Measurements from ENCODE around the gene CNST.

The CNST gene, protein sequence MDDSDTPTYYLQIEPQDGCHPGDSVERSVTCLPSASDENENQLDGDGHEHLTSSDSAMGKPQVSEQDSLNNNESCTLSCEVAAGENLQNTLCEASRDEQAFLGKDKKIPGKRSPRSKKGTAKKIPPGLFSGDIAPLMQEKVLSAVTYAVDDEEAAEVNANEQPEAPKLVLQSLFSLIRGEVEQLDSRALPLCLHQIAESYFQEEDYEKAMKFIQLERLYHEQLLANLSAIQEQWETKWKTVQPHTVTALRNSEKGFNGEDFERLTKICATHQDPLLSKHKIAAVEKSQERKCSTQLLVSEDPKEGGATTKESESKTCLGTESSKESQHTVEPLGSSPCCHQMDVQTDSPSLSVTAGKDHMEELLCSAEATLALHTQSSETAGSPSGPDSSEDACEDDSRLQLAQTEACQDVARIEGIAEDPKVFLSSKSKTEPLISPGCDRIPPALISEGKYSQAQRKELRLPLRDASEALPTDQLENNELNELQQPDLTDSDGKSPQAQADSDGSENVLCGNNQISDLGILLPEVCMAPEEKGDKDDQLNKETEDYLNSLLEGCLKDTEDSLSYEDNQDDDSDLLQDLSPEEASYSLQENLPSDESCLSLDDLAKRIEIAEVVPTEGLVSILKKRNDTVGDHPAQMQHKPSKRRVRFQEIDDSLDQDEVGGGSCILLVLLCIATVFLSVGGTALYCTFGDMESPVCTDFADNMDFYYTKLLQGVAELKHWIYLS

DNA sequence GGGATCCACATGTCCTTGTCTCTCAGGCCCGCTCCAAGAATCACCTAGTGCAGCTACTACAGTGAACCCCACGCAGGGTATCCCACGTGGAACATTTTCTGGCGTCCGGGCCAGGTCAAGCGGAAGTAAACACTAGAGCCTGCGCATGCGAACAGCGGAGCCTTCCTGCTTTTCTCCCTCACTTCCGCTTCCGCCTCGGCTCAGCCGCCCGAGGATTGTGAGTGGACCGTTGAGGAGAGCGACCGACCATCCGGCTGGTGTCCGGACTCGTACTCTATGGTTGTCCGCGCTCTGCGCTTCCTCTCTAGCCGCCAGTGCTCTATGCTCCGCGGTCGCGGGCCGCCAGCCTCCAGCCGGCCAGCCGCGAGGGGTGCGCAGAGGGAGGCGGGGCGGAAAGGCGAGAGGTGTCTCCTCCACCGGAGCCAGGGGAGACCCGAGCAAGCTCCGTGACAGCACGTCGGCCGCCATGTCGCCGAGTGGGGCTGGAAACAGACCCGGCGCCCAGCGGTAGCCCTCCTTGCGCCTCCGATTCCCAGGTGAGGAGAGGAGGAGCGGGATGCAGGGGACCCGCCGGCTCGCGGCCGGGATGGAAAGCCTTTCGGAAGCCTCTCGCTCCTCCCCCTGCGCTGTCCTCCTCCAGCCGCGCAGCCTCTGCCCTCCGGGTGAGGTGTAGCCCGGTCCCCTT lies at the start of gene CNST, which contains the start of gene TFB2M:
Gene CNST (plus strand): TSS at position 329 of the 685 bp plus-strand sequence. CDS start 25,107 bp downstream, outside the sequence.
Gene TFB2M (minus strand): TSS at position 134 of the 685 bp plus-strand sequence. CDS start 123 bp downstream, at position 11.
- peak; percentile 100 for DNase-seq

DNA sequence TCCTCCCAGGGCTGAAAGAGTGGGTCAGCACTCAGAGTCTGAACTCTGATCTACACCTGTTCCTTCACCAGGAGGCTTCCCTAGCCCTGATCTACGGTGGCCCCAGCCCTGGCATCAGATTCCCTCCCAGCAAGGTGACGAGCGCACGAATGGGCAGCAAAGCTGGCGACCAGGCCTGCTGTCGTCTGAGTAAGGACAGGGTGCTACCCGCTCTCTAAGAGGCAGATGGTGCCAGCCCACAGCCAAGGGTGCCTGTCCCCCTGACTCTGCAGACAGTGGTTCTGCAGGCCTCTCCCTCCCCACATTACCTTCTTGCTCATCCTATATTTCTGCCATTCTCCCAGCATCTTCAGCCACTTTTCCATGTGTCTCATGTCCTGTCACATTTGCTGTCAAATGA lies 48.9 kb upstream of the CNST start:
- no peak for DNase-seq

DNA sequence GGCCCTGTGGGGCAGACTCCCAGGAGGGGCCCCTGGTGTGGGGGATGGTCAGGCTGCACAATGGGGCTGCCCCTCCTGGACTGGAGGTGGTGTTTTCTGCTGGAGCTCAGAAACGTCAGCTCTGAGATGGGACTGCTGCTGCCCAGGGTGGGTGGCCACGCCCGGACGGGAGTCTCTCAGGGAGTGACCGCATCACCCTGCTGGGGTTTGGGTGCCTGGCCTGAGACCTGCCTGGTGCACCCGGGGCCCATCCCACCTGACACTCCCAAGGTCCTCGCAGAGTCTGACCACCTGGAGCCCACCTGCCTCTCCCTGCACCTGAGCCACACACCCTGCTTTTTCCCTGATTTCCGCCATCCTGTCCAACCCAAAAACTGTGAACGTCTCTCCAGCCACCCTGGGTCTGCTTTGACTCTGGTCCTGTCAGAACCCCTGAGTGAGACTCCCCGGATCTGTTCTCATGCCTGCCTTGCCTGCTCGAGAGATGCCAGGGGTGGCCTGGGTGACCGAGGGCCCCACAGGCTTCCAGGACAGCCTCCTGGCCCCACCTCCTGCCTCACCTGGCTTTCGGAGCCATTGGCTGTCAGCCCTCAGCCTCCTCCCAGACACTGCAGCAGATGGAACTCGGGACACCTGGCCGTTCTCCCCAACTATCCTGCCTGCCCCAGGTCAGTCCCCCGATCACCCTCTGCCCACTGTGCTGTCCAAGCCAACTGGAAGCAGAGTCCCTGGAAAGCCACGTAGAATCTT lies 47.6 kb upstream of the CNST start:
- DNase-seq = no peak

DNA sequence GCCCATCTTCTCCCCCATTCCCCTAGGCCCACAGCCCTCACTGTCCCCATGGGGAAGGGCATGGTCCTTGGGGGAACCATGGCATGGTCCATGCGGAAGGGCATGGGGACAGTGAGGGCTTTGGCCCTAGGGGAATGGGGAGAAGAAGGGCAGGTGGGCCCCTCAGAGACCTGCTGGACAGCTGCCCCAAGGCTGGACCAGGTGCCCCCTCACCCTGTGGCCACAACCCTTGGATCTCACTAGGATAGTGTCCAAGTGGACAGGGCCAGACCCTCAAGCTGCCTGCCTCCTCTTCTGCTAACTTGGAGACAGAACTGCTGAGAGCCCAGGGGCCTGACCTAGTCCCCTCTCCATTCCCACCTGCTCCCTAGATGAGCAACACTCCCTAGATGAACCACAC lies 46.7 kb upstream of the CNST start:
- DNase-seq = no peak

DNA sequence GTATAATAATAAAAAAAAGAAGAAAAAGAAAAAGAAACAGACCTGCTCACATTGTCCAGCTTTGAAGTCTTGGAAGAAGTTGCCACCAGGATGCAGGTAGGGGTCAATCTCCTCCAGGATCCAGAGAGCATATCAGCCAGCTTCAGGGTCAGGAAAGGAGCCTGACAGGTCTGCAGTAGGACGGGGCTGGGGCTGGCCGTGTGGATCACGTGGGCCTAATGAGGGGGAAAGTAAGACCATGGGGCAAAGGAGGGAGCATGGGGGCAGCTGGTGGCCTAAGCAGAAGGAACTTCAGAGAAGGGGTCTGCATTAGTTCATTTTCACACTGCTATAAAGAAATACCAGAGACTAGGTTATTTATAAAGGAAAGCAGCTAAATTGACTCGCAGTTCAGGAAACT lies 39.9 kb upstream of the CNST start:
- DNase-seq = no peak

DNA sequence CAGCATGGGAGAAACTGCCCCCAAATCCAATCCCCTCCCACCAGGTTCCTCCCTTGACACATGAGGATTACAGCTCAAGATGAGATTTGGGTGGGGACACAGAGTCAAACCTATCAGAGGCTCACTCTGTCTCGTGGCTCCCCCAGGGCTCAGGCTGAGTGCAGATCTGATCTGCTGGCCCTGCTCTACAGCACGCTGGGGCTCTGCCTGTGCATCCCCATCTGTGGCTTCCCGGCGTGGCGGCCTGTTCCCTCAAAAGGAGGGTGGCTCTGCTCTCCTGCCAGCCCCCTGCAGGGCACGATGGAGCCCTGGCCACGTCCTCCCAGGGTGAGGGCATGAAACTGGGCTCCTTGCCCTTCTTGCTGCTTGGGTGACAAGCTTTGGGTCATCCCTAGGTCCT lies 39.3 kb upstream of the CNST start:
- DNase-seq = peak; percentile 29

DNA sequence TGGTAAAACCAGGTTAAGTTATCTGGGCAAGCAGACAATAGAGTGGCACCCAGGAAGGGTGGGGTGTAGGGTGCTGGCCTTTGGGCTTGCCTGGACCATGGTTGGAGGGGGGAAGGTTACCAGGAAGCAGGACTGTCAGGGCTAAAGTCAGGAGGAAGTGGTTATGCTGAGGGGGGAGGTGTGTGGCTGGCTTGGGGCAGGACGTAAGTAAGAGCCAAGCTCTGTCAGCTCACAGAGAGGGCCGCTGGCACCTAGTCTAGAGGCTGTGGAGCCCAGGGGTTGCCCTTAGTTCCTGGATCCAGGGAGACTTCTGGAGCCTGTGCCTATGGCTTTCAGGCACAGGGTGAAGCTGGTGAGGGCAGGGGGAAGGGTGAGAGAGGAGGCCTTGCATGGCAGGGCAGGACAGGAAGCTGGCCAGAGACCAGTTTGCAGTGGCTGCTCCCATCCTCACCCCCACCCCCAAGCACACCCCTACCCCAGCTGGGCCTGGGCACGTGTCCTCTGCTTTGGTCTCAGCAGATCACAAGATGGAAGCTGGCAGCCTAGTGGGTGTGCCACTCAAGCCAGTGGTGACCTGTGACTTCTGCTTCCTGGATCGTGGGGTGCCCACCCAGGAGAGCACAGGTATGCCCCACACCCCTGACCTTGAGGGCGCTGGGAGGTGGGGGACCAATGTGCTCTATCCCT lies 38.7 kb upstream of the CNST start:
- peak; percentile 74 for DNase-seq

DNA sequence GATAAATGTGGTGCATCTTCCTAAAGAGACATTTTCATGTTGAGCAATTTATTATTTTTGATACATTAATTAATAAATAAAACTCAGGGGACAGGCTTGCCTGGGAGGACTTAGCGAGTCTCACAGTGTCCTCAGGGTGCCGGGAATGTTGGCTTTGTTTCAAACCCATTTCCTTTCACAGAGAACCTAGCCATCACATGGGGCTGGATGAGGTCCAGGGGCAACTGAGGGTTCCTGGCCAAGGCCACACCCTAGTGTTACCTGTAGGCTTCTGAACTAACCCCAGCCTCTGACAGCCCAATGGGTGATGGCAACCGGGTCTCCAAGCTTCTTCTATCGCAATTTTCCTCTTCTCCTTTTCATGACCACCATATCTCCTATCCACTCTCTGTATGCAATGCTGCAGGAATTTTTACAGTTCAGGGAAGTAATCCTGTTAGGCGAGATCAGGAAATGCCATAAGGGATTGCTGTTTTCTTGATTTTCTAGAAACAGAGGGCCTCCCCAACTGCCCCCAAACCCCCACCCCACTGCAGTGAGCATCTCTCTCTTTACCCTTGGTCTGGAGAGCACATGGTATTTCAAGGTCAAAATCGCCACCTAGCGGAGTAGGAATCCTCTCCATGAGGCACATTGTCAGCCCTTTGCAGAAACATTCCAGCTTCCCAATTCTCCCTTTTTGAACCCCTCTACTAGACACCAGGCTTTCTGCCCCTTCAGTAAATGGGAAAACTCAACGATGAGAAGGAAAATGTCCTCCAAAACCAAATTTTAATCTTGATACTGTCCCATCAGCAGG lies 37.1 kb upstream of the CNST start:
- DNase-seq = no peak

DNA sequence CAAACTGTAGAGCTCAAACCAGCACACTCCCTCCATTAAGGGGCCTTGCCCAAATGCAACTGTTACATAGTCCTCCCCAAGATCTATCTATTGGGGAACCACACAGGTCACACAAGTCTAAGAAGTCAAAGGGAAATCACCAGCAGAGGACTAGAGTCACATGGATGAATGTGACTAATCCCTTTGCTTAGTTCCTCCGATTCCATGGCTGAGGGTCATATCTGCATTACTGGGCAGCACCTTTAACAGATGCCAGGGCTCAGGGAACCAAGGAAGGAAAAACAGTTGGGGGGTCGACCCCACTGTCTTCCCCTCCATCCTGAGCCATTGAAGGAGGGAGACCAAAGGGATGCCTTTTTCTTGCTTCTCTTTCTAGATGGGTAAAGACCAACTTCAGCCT lies 35.8 kb upstream of the CNST start:
- DNase-seq = no peak

DNA sequence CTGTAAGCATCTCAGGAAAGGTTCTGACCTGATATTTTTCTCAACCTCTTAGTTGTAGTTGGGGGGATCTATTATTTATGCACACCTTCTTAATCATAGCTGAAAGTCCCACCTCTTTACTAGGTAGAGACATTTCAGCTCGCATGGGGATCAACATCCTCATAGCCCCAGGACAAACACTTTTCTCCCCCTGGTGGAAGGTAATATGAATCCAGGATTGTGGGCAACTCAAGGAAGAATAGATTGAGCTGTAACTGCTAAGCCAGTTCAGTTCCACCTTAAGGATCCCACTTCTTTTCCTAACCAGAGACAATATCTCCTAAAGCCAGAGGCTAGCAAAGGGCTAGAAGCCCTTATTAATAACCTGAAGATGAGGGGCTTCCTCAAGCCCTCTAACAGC lies 33.7 kb upstream of the CNST start:
- DNase-seq = peak; percentile 13

DNA sequence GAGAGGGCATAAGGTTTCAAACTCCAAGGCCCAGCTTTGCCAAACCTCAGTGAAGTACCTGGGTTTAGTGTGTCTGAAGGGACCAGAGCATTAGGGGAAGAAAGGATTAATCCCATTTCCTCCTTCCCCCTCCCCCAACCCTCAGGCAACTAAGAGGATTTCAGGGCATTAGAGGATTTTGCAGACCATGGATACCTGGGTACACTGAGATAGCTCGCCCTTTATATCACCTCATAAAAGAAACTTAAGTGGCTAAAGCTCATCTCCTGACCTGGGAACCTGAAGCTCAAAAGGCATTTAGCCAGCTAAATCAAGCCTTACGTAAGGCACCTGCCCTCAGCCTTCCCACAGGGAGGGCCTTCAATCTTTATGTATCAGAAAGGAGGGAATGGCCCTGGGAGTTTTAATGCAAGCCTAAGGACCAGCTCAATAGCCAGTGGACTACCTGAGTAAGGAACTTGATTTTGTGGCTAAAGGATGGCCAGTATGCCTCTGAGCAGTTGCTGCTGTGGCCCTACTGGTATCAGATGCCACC lies 32.8 kb upstream of the CNST start:
- DNase-seq = no peak

DNA sequence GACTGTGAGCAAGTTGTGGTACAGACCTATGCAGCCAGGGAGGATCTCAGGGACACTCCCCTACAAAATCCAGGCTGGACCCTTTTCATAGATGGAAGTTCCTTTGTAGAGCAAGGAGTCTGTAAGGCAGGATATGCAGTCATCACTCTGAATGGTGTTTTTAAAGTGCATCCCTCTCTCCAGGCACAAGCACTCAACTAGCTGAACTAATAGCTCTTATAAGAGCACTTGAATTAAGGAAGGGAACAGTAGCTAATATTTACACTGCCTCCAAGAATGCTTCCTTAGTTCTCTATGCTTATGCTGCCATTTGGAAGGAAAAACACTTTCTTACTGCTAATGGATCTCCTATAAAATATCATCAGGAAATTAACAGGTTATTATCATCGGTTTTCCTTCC lies 32.1 kb upstream of the CNST start:
- no peak for DNase-seq

DNA sequence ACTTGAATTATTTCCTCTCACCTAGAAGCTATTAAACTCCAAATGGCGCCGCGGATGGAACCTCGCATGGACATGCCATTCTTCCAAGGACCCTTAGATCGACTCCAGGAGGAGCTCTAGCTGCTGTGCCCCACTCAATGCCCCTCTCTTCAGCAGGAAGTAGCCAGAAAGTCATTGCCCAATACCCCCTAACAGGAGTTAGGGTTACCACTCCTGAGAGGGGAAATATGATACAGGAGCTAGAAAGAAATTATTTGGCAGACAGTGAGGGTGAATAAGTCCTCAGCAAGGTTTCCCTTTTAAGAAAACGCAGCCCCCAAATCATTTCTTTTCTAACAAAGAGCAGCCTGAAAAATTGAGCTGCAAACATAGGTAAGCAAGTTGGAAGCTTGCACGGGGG lies 28.8 kb upstream of the CNST start:
- DNase-seq = no peak

DNA sequence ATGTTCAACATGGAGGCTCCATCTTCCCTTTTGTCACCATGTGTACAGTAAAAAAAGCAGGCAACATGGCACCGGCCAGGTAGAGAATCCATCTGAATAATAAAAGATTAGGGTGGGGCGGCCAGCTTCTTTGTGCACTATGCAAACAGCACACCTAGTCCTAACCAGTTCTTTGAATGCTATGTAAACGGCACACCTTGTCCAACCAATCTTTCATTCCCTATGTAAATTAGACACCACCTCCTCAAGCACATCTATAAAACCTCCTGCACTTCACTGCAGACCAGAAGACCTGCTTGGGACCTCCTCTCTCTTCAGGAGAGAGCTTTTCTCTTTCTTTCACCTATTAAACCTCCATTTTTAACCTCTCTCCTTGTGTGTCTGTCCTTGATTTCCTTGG lies 28.4 kb upstream of the CNST start:
- DNase-seq = no peak

DNA sequence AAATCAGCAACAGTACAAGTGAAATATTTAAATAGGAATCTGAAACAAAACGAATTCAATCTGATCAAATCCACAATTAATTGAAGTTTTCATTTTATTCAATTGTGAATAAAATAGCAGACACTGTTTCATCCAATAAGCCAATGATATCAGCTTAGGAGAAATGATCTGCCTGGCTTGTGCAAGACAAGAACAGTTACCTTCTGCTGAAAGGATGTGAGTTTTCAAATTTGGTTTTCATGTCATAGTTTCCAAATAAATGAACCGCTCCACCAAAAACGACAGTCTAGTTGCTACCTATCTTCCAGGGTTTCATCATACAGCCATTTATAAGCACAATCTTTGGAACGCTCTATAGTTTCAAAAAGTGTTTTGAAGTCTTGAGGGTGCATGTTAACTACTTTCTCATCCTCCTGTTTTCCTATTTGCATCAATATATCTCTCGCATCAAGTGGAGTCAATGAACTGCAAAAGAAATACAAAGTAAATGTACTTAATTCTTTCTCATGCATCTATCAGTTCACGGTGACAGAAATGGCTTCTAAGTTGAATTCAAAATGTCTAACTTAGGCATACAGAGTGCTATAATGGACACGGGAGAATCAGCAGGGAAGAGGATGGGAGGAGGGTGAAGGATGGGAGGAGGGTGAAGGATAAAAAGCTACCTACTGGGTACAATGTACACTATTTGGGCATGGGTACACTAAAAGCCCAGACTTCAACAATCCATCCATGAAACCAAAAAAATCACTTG lies 25.3 kb upstream of the CNST start:
- no peak for DNase-seq

DNA sequence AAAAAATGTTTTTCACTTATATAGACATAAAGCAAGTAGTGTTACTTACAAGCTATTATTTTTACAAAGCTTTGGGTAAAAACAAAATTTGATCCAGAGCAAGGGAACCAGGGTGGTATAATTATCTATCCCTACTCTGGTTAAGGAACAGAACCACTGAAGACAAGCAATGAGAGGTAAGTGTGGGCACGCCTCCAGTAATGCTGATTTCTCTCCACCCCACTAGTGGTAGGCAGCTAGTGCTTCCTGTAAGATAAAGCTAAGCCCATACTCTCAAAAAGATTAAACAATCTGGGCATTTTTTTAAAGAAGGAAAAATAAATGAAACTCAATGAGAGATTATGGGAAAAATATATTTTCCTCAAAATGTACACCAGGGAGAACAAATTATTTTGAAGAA lies 22.3 kb upstream of the CNST start:
- DNase-seq = peak; percentile 45

DNA sequence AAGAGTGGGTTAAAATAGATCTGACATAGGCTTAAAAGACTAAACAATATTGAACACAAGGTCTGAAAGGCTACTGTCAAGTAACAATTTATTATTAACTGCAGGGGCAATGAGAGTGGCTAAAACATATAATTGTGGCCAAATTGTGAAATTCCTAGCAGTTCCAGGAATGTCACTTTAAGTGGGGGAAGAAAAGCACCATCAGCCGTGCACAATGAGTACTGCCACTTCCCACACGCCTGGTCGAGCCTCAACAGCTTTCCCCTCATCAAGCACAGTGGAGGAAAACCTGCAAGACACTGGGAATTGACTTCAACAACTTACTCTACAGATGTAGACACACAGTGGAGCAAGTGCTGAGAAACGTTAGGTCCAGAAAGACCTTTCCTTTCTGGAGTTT lies 16.6 kb upstream of the CNST start:
- DNase-seq = no peak

DNA sequence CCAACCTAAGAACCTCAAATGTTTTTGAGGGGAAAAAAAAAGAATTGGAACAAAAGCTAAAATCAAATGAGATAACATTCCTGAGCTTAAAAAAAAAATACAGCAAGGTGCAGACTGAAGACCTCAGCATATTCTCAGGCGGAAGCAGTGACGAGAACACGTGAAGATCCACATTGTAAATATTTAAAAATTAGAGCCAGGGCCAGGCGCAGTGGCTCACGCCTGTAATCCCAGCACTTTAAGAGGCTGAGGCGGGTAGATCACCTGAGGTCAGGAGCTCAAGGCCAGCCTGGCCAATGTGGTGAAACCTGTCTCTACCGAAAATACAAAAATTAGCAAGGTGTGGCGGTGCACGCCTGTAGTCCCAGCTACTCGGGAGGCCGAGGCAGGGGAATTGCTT lies 15.9 kb upstream of the CNST start:
- DNase-seq = no peak

DNA sequence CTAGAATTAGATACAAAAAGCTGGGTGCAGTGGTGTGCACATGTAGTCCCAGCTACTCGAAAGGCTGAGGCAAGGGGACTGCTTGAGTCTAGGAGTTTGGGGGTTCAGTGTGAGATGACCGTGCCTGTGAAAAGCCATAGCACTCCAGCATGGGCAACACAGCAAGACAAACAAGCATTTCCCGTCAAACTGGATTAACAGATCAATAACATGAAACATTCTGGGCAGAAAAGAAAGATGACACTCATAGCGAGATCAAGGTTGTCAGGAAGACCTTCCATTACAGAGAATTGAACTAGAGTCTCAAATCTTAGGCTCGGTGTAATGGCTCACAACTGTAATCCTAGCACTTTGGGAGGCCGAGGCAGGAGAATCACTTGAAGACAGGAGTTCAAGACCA lies 14.1 kb upstream of the CNST start:
- DNase-seq = no peak

DNA sequence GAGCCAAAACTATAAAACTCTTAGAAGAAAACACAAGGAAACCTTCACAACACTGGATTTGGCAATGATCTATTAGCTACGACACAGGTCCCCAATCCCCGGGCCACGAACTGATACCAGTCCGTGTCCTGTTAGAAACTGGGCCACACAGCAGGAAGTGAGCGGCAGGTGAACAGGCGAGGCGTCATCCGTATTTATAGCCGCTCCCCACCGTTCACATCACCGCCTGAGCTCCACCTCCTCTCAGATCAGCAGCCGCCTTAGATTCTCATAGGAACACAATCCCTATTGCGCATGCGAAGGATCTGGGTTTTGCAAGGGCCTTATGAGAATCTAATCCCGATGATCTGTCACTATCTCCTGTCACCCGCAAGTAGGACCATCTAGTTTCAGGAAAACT lies 12.1 kb upstream of the CNST start:
- DNase-seq = no peak

All from hematopoietic multipotent progenitor cell treated with erythropoietin and hydrocortisone succinate and interleukin-3 and kit ligand, for 4 days (in vitro differentiated cells).